ENCODE results near the gene KRT33B. TPM values are rescaled to one million over a fixed set of nuclear protein-coding genes. Genes with fewer than 3 reads are reported as not detected.

The KRT33B gene
- total and polyA plus RNA-seq, 11 donors = not detected

DNA sequence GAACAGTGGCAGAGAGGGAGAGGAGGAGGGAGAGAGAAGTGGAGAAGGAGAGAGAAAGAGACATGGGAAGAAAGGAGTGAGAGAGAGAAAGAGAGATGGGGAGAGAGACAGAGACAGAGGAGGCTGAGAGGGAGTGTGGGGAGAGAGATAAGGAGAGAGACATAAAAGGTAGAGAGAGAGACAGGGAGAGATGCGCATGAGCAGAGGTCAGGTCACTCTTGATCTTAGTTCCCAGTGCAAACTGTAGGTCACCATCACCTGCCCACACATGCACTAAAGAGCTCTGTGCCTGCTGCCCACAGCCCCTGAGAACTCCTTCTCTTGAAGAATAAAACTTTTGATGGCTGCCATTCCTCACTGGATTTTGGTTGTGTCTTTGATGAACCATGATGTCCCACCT, 33.9 kb downstream of the KRT33B start:
- 93 to 100% (median 95%) methylated on average over 1 of the region's 1 CpG for WGBS, 4 donors
- Histone ChIP-seq H3K9me3 (no peaks in the 10 kb centered on the region), H3K27me3 (peaks cover 0 to 15% (median 0%) of the 10 kb centered on the region in 9 donors), H3K4me1 (peaks cover 0 to 22% (median 0%) of the 10 kb centered on the region in 12 donors), H3K27ac (no peak overlapping the region), H3K4me3 (no peak overlapping the region), H3K36me3 (no peaks in the 10 kb centered on the region)
- intact Hi-C loops (cut with DNase I) = no loop called here
- no peak for ATAC-seq
- TF ChIP-seq POLR2A (IDR thresholded peaks at IDR 0.05) (no peak), CTCF (IDR thresholded peaks at IDR 0.05) (no peak)
- DNase-seq = no peak

GRCh38 chr17:41334385-41335305, 35.0 kb downstream of the KRT33B start:
- DNase-seq (no peak), ATAC-seq (no peak)
- TF ChIP-seq CTCF (IDR thresholded peaks at IDR 0.05) = no peak
- no peak for TF ChIP-seq POLR2A (IDR thresholded peaks at IDR 0.05)
- Histone ChIP-seq H3K4me1 (peaks cover 0 to 11% (median 0%) of the 10 kb centered on the region in 12 donors), H3K9me3 (no peaks in the 10 kb centered on the region), H3K27me3 (peaks cover 0 to 15% (median 0%) of the 10 kb centered on the region in 9 donors), H3K36me3 (no peaks in the 10 kb centered on the region), H3K4me3 (no peak overlapping the region), H3K27ac (no peak overlapping the region)
- 58 to 66% (median 63%) methylated on average over 4 to 6 of the region's 6 CpGs for WGBS, 4 donors
- intact Hi-C loops (cut with DNase I) = no loop called here

DNA sequence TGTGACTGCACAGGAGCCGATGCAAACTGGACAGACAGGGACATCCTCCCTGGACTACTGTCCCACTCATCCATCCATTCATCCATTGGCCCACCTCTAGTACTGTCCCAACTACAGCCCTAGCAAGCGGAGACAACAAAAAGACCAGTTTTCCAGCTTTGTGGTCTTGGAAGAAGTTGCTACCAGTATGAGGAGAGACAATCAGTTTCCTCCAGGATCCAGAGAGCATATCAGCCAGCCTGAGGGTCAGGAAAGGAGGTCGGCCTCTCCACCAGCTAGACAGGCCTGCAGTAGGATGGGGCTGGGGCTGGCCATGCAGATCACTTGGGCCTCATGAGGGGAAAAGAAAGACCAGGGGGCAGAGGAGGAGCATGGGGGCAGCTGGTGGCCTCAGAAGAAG, 35.8 kb downstream of the KRT33B start:
- 86 to 100% (median 88%) methylated on average over 3 of the region's 3 CpGs for WGBS, 4 donors
- Histone ChIP-seq H3K4me1 (peaks cover 0 to 3% (median 0%) of the 10 kb centered on the region in 12 donors), H3K27ac (no peak overlapping the region), H3K36me3 (no peaks in the 10 kb centered on the region), H3K9me3 (no peaks in the 10 kb centered on the region), H3K4me3 (no peak overlapping the region), H3K27me3 (peaks cover 0 to 15% (median 0%) of the 10 kb centered on the region in 9 donors)
- TF ChIP-seq POLR2A (IDR thresholded peaks at IDR 0.05) (no peak), CTCF (IDR thresholded peaks at IDR 0.05) (no peak)
- intact Hi-C loops (cut with DNase I) = no loop called here
- DNase-seq = no peak
- no peak for ATAC-seq

GRCh38 chr17:41333098-41333497, 36.5 kb downstream of the KRT33B start:
- H3K27ac ChIP-seq = no peak overlapping the region
- H3K27me3 ChIP-seq = peaks cover 0 to 15% (median 0%) of the 10 kb centered on the region in 9 donors
- TF ChIP-seq POLR2A (IDR thresholded peaks at IDR 0.05) = no peak
- TF ChIP-seq CTCF (IDR thresholded peaks at IDR 0.05) = no peak
- peaks cover 0 to 3% (median 0%) of the 10 kb centered on the region in 12 donors for H3K4me1 ChIP-seq
- ATAC-seq (no peak), DNase-seq (no peak)
- H3K4me3 ChIP-seq = no peak overlapping the region
- no peaks in the 10 kb centered on the region for H3K9me3 ChIP-seq
- H3K36me3 ChIP-seq = no peaks in the 10 kb centered on the region
- intact Hi-C loops (cut with DNase I) = no loop called here
- 92 to 97% (median 95%) methylated on average over 5 of the region's 5 CpGs for WGBS, 4 donors

All from heart left ventricle (tissue), 16 donors.